CD4-positive, alpha-beta T cell treated with Interleukin-17A for 1 hour (primary cell): Measurements from ENCODE around the gene GNG7.
"Not testable (repeated sequence)": the region's sequence is repeated elsewhere in the genome, so short reads cannot be mapped to it uniquely, and the experiment has no call there.

ENCODE experiments used
- DNase-seq: peaks from one replicate; pipeline ENCODE4 v3.0.0-alpha.2; 2020

The GNG7 gene

DNA sequence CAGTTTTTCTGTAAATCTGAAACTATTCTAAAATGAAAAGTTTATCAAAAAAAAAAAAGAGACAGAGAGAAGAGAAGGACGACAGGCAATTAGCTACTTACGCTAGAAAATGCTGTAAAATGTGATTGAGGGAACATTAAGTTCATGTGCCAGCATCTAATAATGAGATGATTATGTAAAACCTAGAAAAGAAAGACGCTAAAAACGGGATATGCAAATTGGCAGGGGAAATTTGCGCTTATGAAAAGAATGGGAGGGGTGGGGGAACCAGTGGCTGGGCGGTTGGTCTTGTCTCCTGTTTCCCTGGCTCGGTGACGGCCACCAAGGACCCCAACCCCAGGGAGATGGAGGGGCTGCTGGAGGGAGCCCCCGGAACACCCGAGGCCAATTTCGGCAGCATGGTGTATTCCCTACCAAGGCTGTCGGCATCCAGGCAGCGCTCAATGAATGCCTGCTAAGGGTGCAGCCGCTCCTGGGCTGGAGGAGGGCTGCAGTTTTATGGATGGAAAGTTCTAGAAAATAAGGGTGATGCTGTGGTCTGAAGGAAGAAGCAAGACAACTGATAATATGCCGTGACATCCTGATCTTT, 34.2 kb downstream of the GNG7 start:
- DNase-seq, result no peak

DNA sequence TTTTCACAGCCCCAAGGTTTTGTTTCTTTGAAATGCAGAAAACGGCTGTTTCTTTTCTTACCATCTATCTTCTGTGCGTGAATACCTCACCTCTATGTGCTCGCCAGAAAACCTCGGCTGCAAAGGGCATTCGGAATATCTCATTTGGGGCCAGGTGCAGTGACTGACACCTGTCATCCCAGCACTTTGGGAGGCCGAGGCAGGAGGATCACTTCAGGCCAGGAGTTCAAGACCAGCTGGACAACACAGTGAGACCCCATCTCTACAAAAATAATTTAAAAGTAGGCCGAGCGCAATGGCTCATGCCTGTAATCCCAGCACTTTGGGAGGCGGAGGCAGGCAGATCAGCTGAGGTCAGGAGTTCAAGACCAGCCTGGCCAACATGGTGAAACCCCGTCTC, 35.1 kb downstream of the GNG7 start:
- not testable (repeated sequence) for DNase-seq

DNA sequence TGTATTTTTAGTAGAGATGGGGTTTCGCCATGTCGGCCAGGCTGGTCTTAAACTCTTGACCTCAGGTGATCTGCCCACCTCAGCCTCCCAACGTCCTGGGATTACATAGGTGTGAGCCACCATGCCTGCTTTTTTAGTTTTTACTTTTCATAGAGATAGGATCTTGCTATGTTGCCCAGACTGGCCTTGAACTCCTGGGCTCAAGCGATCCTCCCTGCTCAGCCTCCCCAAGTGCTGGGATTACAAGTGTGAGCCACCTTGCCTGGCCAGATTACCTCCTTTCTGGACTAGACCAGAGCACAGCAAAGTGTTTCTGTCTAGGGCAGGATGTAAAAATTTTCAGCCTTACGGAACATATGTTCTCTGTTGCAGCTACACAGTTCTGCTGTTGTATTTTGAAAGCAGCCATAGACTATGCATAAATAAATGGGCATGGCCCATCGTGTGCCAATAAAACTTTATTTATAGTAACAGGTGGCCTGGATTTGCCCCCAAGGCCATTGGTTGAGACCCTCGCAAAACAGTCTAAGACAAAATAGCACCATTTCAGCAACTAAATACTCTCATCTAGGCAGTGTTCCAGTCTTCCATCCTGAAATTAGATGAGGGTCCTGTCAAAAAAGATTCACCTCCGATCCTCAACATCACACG, 36.0 kb downstream of the GNG7 start:
- no peak for DNase-seq

DNA sequence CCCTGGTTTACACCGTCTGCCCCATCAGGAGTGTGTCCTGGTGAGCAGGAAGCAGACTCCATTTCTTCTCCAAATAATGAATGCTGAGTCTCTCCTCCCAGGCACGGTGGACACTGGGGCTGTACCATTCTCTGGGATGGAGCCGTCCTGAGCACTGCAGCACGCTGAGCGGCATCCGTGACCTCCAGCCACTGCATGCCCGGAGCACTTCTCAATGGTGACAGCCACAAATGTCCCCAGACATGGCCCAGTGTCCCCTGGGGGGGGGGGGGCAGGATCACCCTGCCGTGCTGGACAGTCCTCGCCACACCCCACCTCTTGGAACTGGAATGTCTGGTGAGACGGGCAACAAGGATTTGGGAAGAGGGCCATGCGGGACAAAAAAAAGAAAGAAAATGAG, 37.4 kb downstream of the GNG7 start:
- no peak for DNase-seq

DNA sequence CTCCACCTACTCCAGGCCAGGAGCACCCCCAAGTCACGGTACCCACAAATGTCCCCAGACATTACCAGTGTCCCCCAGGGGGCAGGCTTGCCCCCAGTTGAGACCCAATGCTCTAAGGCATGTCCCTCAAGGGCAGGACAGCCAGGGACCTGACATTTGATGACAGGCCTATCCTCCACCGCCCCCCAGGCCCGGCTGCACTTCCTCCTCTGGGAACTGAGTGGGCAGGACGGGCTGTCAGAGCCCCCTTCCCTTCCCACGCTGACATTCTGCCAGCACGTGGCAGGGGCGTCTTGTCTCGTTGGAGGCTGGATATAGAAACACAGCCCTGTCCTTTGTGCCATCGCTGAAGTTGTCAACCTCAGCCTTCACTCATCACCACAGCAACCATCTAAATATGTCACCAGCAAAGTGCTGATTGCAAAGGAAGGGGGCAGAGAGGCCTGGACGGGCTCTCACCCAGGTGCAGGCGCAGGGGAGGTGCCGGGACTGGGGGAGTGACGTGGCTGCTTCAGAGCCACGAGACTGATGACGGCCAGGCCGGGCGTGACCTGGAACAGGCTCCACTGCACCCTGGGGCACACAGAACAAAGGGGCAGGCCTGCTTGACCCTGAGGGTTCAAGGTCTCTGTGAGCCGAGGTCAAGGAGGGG, 38.4 kb downstream of the GNG7 start:
- no peak for DNase-seq

- no peak for DNase-seq
Observed at GRCh38 chr19:2661615-2662014, 40.9 kb downstream of the GNG7 start.

- DNase-seq, result no peak
Observed at GRCh38 chr19:2659856-2660432, 42.5 kb downstream of the GNG7 start.

DNA sequence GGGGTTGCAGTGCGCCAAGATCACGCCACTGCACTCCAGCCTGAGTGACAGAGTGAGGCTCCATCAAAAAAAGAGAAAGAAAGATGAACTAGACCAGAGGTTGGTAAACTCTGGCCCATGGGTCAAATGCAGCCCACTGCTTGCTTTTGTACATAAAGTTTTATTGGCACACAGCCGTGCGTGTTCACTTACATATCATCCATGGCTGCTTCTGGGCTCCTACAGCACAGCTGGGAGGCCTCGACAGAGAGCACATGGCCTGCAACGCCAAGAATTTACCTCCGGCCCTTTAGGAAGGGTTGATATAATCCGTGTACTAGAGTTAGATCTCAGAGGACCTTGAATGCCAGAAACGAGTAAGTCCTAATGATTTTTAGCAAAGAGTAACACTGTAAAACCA, 46.0 kb downstream of the GNG7 start:
- no peak for DNase-seq

DNA sequence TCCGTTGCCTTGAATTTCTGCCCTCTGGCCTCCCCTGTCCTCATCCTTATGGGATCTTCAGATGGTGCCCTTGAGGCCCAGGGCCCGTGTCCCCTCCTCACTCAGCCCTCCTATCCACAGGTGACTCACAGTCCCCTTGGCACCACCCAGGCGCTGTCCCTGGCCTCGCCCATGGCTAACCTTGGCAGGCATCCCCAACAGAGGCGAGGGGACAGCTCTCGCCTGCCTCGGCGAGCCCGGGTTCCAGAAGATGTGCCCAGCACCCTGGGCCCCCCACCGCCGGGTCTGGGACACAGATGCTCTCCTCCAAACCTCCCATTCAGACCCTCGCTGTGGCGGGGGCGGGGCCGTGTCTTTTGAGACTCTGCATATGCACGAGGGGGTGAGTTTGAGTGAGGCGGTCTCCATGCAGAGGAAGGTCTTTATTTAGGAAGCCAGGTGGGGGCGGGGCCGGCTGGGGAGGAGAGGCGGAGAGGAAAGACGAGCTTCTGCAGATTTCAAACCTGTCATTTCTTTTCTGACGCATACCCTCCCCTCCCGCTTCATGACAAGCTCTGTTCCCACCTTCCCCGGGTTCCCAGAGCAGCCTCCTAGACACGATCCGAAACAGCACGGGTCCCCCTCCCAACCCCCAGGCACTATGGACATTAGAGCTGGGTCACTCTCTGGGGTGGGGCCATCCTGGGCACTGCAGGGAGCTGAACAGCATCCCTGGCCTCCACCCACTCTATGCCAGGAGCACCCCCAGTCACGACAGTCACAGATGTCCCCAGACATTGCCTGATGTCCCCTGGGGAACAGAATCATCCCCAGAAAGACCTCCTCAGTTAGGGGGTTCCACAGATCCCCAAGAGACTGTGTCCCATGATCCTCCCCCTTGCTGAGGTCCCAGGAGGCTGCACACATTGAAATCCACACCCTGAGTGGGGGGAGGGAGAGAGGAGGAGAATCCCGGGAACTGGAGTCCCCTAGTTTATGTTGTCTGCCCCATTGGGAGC, 48.5 kb downstream of the GNG7 start:
- no peak for DNase-seq

GRCh38 chr19:2653218-2653617, 49.3 kb downstream of the GNG7 start:
- no peak for DNase-seq

DNA sequence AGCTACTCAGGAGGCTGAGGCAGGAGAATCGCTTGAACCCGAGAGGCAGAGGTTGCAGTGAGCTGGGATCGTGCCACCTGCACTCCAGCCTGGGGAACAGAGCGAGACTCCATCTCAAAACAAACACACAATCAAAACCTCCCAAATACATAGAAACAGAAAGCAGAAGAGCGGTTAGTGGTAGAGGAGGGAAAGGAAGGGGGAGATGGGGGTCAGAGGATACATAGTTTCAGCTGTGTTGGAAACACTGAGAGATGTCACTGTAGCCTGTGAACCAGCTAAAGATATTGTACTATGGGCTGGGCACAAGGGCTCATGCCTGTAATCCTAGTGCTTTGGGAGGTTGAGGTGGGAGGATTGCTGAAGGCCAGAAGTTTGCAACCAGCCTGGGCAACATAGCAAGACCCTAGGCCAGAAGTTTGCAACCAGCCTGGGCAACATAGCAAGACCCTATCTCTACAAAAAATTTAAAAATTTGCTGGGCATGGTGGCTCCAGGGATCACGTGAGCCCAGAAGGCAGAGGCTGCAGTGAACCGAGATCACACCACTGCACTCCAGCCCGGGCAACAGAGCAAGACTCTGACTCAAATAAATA, 49.9 kb downstream of the GNG7 start:
- no peak for DNase-seq

DNA sequence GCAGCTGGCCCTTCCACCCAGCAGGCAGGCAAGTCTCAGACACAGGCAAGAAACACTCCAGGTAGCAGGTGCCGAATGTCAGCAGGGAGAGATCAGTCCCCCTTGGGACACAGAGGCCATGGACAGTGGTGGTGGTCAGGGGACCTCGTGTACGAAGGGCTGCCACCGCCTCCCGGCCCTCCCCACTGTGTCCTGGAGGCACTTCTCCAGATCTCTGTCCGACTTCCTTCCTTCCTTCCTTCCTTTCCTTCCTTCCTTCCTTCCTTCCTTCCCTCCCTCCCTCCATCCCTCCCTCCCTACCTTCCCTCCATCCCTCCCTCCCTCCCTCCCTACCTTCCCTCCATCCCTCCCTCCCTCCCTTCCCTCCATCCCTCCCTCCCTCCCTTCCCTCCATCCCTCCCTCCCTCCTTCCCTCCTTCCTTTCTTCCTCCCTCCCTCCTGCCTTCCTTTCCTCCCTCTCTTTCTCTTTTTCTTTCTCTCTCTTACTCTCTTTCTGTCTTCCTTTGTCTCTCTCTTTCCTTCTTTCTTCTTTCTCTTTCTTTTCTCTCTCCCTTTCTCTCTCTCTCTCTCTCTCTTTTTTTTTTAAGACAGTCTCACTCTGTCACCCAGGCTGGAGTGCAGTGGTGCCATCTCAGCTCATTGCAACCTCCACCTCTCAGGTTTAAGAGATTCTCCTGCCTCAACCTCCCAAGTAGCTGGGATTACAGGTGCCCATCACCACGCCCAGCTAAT, 51.3 kb downstream of the GNG7 start:
- not testable (repeated sequence) for DNase-seq

DNA sequence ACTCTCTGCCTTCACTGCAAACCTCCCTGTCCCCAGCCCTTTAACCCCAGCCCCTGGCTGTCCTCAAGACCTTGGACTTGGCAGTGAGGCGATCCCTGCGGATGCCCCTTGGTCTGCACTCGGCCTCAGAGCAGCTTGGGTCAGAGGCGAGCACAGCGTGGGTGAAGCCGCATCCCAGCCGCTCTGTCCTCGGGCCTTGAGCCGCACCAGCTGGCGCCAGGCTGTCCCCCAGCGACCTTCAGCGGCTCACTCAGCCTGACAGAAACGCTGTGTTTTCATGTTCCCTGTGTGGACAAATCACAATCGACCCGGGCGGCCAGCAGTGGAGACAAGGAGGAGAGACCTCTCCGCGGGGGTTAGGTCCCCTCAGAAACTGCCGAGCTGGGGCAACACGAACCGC, 52.0 kb downstream of the GNG7 start:
- no peak for DNase-seq

- DNase-seq, result peak; percentile 78
Observed at GRCh38 chr19:2648528-2648937, 54.0 kb downstream of the GNG7 start.

GRCh38 chr19:2648099-2648498, 54.4 kb downstream of the GNG7 start:
- no peak for DNase-seq

DNA sequence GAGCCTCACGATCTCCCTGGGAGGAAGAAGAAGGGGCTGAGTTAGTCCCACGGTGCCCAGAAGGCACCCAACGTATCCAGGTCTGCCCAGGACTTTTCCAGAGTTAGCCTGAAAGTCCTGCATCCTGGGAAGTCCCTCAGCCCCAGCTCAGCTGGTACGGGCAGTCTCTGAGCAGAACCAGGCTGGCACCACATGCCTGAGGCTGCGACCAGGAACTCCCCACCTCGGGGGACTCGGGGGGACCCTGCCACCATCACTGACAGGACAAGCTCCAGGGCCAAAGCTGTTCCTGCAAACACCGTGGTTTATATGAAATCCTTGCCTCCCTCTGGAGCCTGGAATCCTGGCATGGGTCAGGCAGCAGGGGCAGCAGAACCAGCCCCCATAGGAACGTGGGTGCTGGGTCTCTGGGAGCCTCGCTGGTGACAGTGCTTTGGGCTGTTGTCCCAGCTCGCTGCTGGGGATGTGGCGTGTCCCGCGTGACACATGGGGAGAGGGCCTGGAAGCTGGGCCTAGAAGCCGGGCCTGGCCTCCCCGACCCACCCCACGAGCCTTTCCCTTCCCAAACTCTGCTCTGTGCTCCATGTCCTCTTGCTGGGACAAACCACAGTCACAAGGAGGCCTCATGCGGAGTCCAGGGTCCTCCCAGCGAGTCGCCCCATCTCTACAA, 55.5 kb downstream of the GNG7 start:
- no peak for DNase-seq

DNA sequence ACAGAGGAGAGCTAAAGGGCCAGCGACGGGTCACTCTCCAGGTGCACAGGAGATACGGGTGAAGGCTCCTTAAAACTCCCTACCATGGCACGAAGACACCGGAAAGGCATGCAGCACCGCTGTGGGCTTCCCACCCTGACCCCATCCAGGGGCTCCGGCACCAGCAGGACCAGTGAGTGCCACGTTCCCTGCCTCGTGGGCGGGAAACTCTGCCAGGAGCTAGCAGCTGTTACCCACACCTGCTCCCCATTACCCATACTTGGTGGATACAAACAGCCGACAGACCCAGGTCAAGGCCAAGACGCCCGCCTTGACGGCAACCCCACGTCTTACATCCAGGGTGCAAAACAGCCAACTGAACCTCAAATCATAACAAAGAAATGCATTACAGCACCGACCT, 56.7 kb downstream of the GNG7 start:
- DNase-seq, result no peak

DNA sequence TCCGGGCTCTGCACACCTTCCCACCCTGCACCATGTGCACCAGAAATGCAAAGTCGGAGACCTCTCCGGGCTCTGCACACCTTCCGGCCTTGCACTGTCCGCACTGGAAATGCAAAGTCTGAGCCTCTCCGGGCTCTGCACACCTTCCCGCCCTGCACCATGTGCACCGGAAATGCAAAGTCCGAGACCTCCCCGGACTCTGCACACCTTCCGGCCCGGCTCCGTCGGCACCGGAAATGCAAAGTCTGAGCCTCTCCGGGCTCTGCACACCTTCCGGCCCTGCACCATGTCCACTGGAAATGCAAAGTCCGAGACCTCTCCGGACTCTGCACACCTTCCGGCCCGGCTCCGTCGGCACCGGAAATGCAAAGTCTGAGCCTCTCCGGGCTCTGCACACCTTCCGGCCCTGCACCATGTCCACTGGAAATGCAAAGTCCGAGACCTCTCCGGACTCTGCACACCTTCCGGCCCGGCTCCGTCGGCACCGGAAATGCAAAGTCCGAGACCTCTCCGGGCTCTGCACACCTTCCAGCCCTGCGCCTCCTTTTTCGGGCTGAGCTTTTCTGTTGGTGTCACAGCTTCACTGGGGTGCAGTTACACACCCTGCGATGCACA, 59.3 kb downstream of the GNG7 start:
- DNase-seq, result not testable (repeated sequence)

GRCh38 chr19:2641332-2641698, 61.2 kb downstream of the GNG7 start:
- no peak for DNase-seq

DNA sequence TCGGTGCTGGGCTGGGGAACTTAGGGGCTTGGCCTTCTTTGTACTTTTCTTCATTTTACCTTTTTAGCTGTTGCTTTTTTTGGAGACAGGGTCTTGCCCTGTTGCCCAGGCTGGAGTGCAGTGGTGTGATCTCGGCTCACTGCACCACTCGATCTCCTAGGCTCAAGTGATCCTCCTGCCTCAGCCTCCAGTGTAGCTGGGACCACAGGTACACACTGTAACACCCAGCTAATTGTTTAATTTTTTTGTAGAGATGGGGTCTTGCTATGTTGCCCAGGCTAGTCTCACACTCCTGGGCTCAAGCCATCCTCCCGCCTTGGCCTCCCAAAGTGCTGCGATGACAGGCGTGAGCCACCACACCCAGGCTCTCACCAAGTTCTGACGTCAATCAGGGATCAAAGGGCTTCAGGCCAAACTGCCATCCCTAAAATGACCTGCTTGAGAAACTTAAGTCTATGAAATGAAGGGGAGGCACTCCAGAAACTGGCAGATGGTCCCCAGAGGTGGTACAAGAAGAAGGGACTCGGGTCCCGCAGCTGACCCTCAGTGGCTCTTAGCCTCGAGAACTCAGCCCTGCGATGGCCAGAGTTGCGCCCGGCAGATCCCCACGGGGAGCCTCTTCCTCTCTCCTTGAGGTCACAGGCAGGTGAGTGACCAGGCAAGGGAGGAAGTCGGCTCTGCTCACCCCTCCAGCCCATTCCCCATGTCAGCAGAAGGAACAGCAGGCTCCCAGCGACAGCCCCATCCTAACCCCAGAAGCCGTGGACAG, 61.7 kb downstream of the GNG7 start:
- no peak for DNase-seq
